Measurements from ENCODE around the gene RFX3.

GRCh38 chr9:3235497-3235896 is 290.3 kb downstream of the RFX3 start:
- no peak for TF ChIP-seq CTCF (IDR thresholded peaks at IDR 0.05 in 4 of 5, conservative IDR thresholded peaks at IDR 0.05 in 1 of 5)
- no peak for TF ChIP-seq POLR2A (IDR thresholded peaks at IDR 0.05)

All from gastrocnemius medialis (tissue), 4 donors.